Measurements from ENCODE around the gene TSPAN15.
"Not testable (repeated sequence)": the region's sequence is repeated elsewhere in the genome, so short reads cannot be mapped to it uniquely, and the experiment has no call there.

DNA sequence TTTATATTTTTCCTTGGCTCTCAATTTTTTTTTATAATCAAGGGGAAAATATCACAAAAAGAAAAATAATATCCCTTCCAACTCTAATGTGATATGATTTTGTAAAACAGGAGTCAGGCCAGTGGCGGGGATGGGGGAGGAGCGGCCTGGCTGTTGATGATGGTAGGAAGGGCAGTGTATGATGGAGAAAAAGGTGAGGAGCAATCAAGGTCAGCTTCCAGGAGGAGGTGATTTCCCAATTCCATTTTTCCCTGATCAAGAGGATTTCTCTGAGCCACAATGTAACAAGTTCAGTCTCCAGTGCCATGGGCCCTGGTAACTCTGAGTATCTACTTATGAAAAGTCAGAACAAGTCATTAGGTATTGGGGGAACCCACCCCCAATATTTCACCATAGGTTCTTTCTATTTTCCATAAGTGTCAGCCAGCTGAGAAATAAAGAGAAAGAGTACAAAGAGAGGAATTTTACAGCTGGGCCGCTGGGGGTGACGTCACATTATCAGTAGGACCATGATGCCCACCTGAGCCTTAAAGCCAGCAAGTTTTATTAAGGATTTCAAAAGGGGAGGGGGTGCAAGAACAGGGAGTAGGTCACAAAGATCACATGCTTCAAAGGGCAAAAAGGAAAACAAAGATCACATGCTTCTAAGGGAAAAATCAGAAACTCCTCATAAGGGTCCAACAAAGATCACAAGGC lies 37.0 kb downstream of the TSPAN15 start:
- TF ChIP-seq POLR2A, POLR2AphosphoS5 (IDR thresholded peaks at IDR 0.05): not testable (repeated sequence)
- TF ChIP-seq, protein P1, sequence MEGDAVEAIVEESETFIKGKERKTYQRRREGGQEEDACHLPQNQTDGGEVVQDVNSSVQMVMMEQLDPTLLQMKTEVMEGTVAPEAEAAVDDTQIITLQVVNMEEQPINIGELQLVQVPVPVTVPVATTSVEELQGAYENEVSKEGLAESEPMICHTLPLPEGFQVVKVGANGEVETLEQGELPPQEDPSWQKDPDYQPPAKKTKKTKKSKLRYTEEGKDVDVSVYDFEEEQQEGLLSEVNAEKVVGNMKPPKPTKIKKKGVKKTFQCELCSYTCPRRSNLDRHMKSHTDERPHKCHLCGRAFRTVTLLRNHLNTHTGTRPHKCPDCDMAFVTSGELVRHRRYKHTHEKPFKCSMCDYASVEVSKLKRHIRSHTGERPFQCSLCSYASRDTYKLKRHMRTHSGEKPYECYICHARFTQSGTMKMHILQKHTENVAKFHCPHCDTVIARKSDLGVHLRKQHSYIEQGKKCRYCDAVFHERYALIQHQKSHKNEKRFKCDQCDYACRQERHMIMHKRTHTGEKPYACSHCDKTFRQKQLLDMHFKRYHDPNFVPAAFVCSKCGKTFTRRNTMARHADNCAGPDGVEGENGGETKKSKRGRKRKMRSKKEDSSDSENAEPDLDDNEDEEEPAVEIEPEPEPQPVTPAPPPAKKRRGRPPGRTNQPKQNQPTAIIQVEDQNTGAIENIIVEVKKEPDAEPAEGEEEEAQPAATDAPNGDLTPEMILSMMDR (IDR thresholded peaks at IDR 0.05): not testable (repeated sequence)
